Stimulated activated CD4-positive, alpha-beta T cell treated with anti-CD3 and anti-CD28 coated beads, Interleukin-12 subunit alpha, Interleukin-12 subunit beta, amount 100 ng/mL, for 48 hours (primary cell): ENCODE measurements around the gene HIGD1C.
"Not testable (repeated sequence)": the region's sequence is repeated elsewhere in the genome, so short reads cannot be mapped to it uniquely, and the experiment has no call there.

Experiments used
- DNase-seq, 3 donors: peaks; one replicate each; pipeline ENCODE4 v3.0.0-alpha.2; 2020; ENCODE audit warnings: low read depth in 2 of 3, low spot score in 1 of 3

Gene HIGD1C

GRCh38 chr12:51013441-51013840 is 61.1 kb downstream of the HIGD1C start:
- DNase-seq, result no peak

DNA sequence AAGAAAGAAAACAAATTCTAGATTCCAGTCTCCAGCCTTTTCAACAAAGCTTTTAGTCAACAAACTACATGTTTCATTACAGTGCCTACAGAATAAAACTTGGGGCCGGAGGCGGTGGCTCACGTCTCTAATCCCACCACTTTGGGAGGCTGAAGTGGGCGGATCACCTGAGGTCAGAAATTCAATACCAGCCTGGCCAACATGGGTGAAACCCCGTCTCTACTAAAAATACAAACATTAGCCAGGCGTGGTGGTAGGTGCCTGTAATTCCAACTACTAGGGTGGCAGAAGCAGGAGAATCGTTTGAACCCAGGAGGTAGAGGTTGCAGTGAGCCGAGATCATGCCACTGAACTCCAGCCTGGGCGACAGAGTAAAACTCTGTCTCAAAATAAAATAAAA is 62.1 kb downstream of the HIGD1C start:
- DNase-seq, result not testable (repeated sequence)

- no peak for DNase-seq
Measured at GRCh38 chr12:51017452-51017851, 65.1 kb downstream of the HIGD1C start.

DNA sequence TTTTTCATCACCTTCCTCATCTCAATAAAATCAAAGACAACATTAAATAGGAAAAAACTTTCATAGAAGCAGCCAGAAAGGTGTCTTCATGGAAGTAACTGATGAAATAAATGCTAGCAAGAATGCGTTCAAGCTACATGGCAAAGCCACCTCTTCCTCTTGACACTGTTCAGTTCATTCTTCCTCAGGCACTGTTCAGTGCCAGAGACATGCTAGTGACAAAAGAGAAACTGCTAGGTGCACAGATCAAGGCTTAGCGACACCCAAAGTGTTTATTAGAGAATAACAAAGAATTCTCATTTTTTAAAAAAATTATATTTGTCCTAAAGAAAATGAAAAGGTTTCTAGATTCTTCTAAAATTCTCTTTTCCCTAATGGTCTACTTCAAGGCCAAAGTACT is 66.6 kb downstream of the HIGD1C start:
- no peak for DNase-seq

DNA sequence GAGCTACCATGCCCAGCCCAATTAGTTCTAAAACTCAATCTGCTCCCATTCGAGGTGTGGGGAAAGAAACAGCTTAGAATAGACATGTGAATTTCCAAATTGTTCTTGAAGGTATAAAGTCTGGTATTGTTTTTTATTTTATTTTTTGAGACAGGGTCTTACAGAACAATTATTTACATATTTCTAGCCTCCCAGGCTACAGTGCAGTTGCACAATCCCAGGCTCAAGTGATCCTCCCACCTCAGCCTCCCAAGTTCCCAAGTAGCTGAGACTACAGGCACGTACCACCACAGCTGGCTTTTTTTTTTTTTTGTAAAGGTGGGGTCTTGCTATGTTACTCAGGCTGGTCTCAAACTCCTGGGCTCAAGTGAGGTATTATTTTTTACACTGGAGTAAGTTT is 67.6 kb downstream of the HIGD1C start:
- no peak for DNase-seq
